Testis (tissue), 3 donors: ENCODE data around the gene LAMTOR1. TPM values are rescaled to one million over a fixed set of nuclear protein-coding genes. Genes with fewer than 3 reads are reported as not detected.

ENCODE experiments used
- DNase-seq: peaks from one replicate; pipeline ENCODE4 v3.0.0-alpha.2; 2019
- H3K27ac ChIP-seq, 2 donors: fragments of 200-600 bp; sonication (generic); one replicate each; pipeline ENCODE4 v1.5.1; 2019
- H3K27me3 ChIP-seq: fragments of 200-600 bp; sonication (generic); one replicate; pipeline ENCODE4 v1.5.1; 2019
- H3K36me3 ChIP-seq: fragments of 200-600 bp; sonication (generic); one replicate; pipeline ENCODE4 v1.5.1; 2017; ENCODE audit warnings: low read depth; ENCODE audit errors: missing control alignments
- H3K4me1 ChIP-seq: fragments of 200-600 bp; sonication (generic); one replicate; pipeline ENCODE4 v1.5.1; 2019
- H3K4me3 ChIP-seq, 2 donors: fragments of 200-600 bp; sonication (generic); one replicate each; pipeline ENCODE4 v1.5.1; 2017 to 2019
- H3K9me3 ChIP-seq: fragments of 200-600 bp; sonication (generic); one replicate; pipeline ENCODE4 v1.5.1; 2017
- POLR2A ChIP-seq: fragments of 450-650 bp; IDR thresholded peaks from one replicate; pipeline ENCODE4 v1.6.1; 2017; ENCODE audit warnings: antibody characterized with exemption, mild to moderate bottlenecking, moderate library complexity
- WGBS, 2 donors: methylation state at CpG; one replicate each; pipeline ENCODE4 v1.1.5; 2018; 5-methylcytosine and 5-hydroxymethylcytosine counted together
- intact Hi-C: fragments of 100-400 bp; cut with DNase I; formaldehyde crosslinking; loops from one replicate; pipeline ENCODE4 v1.15.1; 2023; ENCODE audit warnings: low total_unique reads
- polyA plus RNA-seq: library from polyadenylated mRNA; stranded (reverse); fragments of 350-450 nt; fragmentation: Illumina TruSeq; extraction: RNeasy Lipid Tissue Mini Kit (QIAGEN cat#74804); gene quantifications from one replicate; pipeline ENCODE4 v1.2.3, GENCODE V29; 2014; ENCODE audit warnings: low read depth, low replicate concordance; ENCODE audit not compliant: insufficient read depth
- total RNA-seq, 2 donors: library from RNA; depleted of rRNA; stranded (reverse); fragments of >200 nt; gene quantifications; one replicate each; pipeline ENCODE4 v1.2.3, GENCODE V29; 2016
- TF ChIP-seq, protein P1 (sequence below), 3 experiments: fragments of 450-650 bp in 2 of 3; fragments of 200-600 bp in 1 of 3; sonication (generic) in 1 of 3; IDR thresholded peaks; one replicate each; pipeline ENCODE4 v1.5.1; 2016 to 2019; ENCODE audit warnings: antibody characterized with exemption in 3 of 3, mild to moderate bottlenecking in 2 of 3, moderate library complexity in 1 of 3

The LAMTOR1 gene
- total and polyA plus RNA-seq, 3 donors from 2014 or later: 86.9 to 107 (median 89.0) TPM

DNA sequence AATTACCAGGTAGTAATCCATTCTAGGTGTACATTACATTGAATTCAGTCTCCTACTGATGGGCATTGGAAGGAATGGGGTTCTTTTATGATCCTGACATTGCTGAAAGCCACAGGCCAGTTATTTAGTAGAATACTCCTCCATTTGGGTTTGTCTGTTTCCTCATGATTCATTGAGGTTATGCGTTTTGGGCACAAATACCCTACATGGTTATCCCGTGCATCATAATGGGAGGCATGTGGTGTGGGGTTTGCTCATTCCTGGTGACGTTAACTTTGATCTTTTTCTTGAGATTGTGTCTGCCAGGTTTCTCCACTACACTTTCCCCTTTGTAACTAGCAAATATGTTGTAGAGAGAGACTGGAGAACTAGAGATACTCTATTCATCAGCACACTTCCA is 38.0 kb upstream of the LAMTOR1 start:
- H3K9me3 ChIP-seq: no peaks in the 10 kb centered on the region
- no peaks in the 10 kb centered on the region for H3K36me3 ChIP-seq
- intact Hi-C loops: no loop called here
- no peak for DNase-seq
- no peak overlapping the region for H3K4me3 ChIP-seq
- H3K4me1 ChIP-seq: no peaks in the 10 kb centered on the region
- H3K27ac ChIP-seq: no peak overlapping the region
- WGBS, 2 donors: 75 to 77% methylated on average over 3 of the region's 3 CpGs
- no peak for TF ChIP-seq POLR2A
- TF ChIP-seq, protein P1, sequence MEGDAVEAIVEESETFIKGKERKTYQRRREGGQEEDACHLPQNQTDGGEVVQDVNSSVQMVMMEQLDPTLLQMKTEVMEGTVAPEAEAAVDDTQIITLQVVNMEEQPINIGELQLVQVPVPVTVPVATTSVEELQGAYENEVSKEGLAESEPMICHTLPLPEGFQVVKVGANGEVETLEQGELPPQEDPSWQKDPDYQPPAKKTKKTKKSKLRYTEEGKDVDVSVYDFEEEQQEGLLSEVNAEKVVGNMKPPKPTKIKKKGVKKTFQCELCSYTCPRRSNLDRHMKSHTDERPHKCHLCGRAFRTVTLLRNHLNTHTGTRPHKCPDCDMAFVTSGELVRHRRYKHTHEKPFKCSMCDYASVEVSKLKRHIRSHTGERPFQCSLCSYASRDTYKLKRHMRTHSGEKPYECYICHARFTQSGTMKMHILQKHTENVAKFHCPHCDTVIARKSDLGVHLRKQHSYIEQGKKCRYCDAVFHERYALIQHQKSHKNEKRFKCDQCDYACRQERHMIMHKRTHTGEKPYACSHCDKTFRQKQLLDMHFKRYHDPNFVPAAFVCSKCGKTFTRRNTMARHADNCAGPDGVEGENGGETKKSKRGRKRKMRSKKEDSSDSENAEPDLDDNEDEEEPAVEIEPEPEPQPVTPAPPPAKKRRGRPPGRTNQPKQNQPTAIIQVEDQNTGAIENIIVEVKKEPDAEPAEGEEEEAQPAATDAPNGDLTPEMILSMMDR (IDR thresholded peaks at IDR 0.05): no peak
- H3K27me3 ChIP-seq: no peaks in the 10 kb centered on the region

DNA sequence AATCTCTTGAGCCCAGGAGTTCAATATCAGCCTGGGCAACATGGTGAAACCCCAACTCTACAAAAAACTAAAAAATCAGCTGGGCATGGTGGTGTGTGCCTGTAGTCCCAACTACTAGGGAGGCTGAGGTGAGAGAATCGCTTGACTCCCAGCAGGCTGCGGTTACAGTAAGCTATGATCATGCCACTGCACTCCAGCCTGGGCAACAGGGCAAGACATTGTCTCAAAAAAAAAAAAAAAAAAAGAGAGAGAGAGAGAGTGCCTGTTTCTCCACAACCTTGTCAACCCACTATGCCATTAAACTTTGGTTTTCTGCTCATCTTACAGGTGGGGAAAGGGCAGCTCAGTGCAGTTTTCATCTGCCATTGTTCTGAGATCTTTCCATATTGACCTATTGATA is 37.6 kb upstream of the LAMTOR1 start:
- WGBS, 2 donors: 97 to 100% methylated on average over 2 of the region's 2 CpGs
- H3K36me3 ChIP-seq: no peaks in the 10 kb centered on the region
- no peak overlapping the region for H3K4me3 ChIP-seq
- intact Hi-C loops: no loop called here
- H3K9me3 ChIP-seq: no peaks in the 10 kb centered on the region
- no peak for DNase-seq
- H3K4me1 ChIP-seq: no peaks in the 10 kb centered on the region
- no peak overlapping the region for H3K27ac ChIP-seq
- no peaks in the 10 kb centered on the region for H3K27me3 ChIP-seq
- TF ChIP-seq POLR2A: no peak
- TF ChIP-seq, protein P1 (IDR thresholded peaks at IDR 0.05): no peak

DNA sequence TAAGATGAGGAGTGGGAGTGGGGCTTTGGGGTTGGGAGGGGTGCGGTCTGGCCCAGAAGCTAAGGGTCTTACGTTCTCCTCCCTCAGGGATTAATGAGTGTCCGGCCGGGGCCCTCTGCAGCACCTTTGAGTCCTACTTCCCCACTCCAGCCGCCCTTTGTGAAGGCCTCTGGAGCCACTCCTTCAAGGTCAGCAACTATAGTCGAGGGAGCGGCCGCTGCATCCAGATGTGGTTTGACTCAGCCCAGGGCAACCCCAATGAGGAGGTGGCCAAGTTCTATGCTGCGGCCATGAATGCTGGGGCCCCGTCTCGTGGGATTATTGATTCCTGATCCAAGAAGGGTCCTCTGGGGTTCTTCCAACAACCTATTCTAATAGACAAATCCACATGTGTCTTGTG is 36.4 kb upstream of the LAMTOR1 start:
- Histone ChIP-seq H3K4me1 (no peaks in the 10 kb centered on the region), H3K27ac (no peak overlapping the region), H3K36me3 (no peaks in the 10 kb centered on the region), H3K4me3 (no peak overlapping the region), H3K9me3 (no peaks in the 10 kb centered on the region), H3K27me3 (no peaks in the 10 kb centered on the region)
- WGBS, 2 donors: 87 to 88% methylated on average over 5 to 11 of the region's 11 CpGs
- TF ChIP-seq POLR2A: no peak
- TF ChIP-seq, protein P1 (IDR thresholded peaks at IDR 0.05): no peak
- intact Hi-C loops: no loop called here
- DNase-seq: no peak

DNA sequence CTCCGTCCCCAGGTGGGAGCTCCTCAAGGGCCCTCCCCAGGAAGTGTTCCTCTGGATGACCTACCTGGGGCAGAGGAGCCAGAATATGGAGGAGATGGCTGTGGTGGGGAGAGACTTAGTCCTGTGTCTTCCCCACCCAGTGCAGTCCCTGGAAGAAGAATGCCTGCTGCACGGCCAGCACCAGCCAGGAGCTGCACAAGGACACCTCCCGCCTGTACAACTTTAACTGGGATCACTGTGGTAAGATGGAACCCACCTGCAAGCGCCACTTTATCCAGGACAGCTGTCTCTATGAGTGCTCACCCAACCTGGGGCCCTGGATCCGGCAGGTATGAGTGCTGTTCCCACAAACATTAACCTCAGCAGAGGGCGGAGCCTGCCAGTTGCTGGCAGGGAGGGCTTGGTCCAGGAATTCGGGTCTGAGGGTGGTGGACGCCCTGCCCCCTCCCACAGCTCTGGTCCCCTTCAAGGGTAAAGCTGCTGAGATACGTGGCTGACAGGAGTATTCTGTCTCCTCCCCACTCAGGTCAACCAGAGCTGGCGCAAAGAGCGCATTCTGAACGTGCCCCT is 35.8 kb upstream of the LAMTOR1 start:
- Histone ChIP-seq H3K4me1 (no peaks in the 10 kb centered on the region), H3K9me3 (no peaks in the 10 kb centered on the region), H3K27ac (no peak overlapping the region), H3K36me3 (no peaks in the 10 kb centered on the region), H3K27me3 (no peaks in the 10 kb centered on the region), H3K4me3 (no peak overlapping the region)
- DNase-seq: no peak
- no peak for TF ChIP-seq POLR2A
- TF ChIP-seq, protein P1 (IDR thresholded peaks at IDR 0.05): no peak
- WGBS, 2 donors: 79 to 82% methylated on average over 10 to 12 of the region's 12 CpGs
- intact Hi-C loops: no loop called here

DNA sequence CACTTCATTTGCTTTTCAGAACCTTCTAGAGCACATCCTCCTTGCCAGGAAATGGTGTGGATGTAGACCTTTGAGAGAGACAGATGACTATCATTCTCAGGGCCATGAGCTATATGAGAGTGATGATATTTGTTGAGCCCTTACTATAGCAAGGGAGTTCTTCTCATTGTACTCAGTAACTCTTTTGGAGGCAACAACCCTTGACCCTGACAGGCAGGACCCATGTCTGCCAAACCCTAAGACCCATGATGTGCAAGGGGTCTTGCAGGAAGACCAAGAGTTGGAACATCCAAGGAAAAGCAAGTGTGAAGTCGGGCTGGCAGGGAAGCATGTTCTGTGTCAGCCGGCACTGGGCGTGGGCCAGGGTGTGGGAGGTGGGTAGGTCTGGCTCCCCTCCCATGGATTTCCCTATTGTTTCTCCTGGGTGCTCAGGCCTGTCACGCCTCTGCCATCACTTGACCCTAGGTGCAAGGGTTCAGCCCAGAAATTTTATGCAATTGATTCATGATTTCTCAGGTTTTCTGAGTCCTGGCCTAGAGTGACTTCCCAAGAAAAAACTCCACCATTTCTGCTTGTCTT is 33.7 kb upstream of the LAMTOR1 start:
- no peak for TF ChIP-seq POLR2A
- TF ChIP-seq, protein P1 (IDR thresholded peaks at IDR 0.05): no peak
- whole genome bisulfite sequencing, 2 donors: 88 to 93% methylated on average over 4 of the region's 4 CpGs
- Histone ChIP-seq H3K4me1 (no peaks in the 10 kb centered on the region), H3K27ac (no peak overlapping the region), H3K36me3 (no peaks in the 10 kb centered on the region), H3K4me3 (no peak overlapping the region), H3K9me3 (no peaks in the 10 kb centered on the region), H3K27me3 (no peaks in the 10 kb centered on the region)
- intact Hi-C loops: no loop called here
- DNase-seq: no peak
